GM19467 (cell line): ENCODE results near the gene CTNNA2.

Experiments used
- ATAC-seq: cut with Tn5 transposase; IDR thresholded peaks from one replicate; pipeline ENCODE4 v1.9.1; 2021; ENCODE audit warnings: mild to moderate bottlenecking, moderate library complexity; ENCODE audit not compliant: unreplicated experiment

The CTNNA2 gene

GRCh38 chr2:79512442-79513401 is at the start of gene CTNNA2:
CTNNA2 (plus strand) TSS chr2:79513051.
- ATAC-seq = no peak

- ATAC-seq = no peak
Measured at GRCh38 chr2:79487399-79487798, 25.5 kb upstream of the CTNNA2 start.

DNA sequence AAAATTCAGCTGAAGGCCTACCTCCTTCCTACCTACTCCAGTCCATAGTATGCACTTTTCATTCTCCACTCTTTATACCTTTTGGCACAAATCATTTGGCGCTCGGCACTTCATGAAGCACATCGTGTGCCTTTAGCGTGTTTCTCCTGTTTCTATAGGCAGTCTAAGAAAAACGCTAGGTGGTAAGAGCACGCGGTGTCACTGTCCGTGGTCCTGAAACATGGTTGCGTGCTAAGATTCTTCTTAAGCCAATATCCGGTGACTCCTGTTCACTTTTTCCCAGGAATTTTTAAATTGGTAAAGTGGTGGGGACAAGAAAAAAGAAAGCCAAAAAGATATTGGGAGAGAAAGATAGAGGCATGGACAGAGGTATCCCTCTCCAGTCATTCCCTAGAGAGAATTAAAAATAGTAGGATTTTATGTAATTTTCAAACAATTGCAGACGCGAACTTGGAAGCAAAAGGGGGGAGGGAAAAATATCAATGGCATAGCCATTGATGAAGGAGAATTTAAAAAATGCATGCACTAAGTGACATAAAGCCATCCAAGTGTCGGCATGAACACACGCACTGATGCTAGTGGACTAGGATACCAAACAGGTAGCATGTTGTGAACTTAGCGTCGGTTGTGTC is 1.4 kb upstream of the CTNNA2 start:
- ATAC-seq = no peak

GRCh38 chr2:79513711-79514110 is 860 bp downstream of the CTNNA2 start:
- ATAC-seq = no peak

DNA sequence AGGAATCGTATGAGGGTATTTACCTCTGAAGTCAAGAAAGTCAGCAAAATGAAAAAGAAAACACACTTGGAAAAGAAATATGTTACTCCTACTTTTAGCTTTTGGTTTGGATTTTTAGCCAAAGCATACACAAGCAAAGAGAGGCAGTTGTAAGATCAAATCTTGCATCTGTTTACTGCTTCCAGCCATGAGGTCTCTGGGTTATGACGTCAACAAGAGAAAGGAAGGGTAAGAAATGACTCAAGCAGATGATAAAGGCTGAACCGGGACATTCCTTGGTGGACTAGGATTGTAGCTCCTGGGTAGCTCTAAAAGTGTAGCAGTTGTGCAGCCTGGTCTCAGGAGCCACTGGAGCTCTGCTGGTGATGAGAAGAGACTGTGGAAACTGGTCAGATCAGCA is 16.8 kb downstream of the CTNNA2 start:
- ATAC-seq = no peak

- ATAC-seq = no peak
Measured at GRCh38 chr2:79530443-79530842, 17.6 kb downstream of the CTNNA2 start.

DNA sequence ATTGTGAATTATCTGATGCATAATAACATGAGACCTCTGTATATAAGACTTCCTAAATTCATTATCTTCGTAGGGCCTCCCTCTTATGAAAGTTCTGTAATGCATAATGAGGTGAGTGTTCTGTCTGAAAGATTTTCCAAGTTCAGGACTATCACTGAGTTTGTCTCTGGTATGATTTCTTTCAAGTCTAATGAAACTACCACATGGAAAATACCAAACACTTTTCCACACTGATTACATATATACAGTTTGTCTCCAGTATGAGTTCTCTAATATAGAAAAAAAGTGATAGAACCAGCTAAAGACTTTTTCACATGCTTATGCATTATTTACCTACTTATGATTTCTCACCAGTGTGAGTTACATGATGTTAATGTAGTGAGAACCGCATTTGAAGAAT is 34.7 kb downstream of the CTNNA2 start:
- no peak for ATAC-seq

GRCh38 chr2:79552653-79553052 is 39.8 kb downstream of the CTNNA2 start:
- no peak for ATAC-seq

DNA sequence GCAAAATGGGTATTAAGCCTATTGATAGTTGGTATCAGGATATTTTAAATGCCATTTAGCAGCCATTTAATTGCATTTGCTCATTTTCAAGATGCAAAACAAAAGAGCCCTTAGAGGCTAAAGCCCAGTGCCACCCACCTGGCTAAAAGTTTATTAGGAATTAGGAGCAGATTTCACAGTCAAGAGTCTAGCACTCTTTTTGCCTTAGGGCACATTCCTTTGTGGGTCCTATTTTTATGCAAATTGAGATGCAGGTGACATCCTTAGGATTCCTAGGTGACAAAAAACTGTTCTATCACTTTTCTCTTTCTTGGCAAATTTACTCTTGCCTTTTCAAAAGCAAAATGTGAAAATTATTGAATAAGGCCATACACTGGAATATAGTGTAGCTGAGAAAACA is 42.0 kb downstream of the CTNNA2 start:
- ATAC-seq = no peak

DNA sequence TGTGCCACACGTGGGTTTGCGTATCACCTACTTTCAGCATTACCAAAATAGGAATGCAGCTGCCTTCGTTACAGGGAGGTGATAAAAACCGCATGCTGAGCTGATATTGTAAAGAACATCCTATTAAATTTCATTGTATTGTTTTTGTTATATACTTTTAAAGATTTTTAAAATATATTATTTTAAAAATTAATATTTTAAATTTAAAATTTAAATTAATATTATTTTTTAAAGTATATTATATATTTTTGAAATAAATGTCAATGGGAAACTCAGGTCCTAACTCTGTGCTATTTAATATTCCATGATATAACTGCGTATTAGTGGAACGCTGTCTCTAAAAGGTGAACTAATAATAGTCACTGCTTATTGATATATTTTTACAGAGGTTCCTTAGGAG is 51.2 kb downstream of the CTNNA2 start:
- ATAC-seq = no peak

- no peak for ATAC-seq
Measured at GRCh38 chr2:79569048-79569447, 56.2 kb downstream of the CTNNA2 start.

- no peak for ATAC-seq
Measured at GRCh38 chr2:79573895-79574674, 61.2 kb downstream of the CTNNA2 start.

GRCh38 chr2:79576451-79576850 is 63.6 kb downstream of the CTNNA2 start:
- no peak for ATAC-seq

GRCh38 chr2:79578952-79579351 is 66.1 kb downstream of the CTNNA2 start:
- no peak for ATAC-seq

GRCh38 chr2:79580175-79580574 is 67.3 kb downstream of the CTNNA2 start:
- ATAC-seq = no peak

GRCh38 chr2:79585701-79586433 is 73.0 kb downstream of the CTNNA2 start:
- no peak for ATAC-seq

- ATAC-seq = no peak
Measured at GRCh38 chr2:79591281-79591680, 78.4 kb downstream of the CTNNA2 start.

DNA sequence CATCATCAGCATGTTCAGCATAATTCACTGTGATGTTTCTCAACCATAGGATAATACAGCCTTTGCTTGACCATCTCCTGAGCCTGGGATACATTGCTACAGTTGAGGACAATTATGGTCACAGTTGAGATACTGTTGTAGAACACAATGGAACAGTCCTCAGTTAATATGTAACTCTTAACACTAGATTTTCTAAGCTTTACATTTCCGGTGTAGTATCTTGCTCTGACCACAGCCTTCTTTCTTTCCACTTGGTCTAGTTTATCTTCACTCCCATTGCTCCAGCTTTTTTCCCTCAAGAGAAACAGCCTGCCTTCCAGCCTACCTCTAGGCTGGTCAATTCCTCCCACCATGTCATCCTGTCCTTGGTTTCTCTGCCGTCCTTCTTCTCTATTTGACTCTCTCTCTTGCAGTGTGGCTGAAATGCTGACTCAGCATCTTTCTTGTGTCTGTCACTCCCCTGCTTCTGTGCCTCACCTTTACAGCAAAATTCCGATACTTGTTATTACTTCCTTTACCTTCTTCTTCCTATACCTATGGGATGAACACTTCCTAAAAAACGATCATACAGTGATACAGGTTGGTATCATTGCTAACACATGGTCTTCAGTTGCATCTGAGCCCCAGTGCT is 80.5 kb downstream of the CTNNA2 start:
- ATAC-seq = no peak

- ATAC-seq = no peak
Measured at GRCh38 chr2:79596403-79596802, 83.6 kb downstream of the CTNNA2 start.

GRCh38 chr2:79604748-79605147 is 91.9 kb downstream of the CTNNA2 start:
- ATAC-seq = no peak
